ENCODE results near the gene PRR33.

DNA sequence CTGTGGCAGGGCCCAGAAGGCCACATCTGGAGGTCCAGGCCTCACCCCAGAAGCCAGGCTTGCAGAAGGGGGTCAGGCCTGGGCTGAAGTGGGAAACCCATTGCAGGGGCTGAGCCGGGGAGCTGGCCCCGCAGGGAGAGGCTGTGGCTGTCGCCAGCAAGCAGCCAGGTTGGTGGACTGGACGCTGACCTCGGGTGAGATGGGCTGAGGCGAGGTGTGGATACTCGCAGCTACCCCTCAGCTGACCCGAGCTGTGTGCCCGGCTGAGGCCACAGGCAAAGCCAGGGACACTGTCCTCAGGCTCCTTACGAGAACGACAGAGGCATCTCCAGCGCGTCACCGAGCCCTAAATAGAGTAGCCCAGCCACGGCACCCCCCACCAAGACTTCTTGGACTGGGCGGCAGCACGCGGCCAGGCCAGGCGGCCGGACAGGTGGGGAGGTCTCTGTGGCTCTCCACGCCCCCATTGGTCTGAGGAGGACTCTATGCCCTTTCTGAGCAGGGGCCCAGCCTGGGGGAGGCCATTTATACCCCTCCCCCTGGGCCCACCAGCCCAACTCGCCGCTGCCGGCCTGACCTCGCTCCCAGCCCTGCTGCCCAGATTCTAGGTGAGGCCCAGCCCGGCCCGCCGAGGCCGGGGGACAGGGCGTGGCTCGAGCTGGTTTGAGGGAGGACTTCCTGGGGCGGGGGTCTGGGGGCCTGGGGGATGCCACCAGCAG, 53.1 kb downstream of the PRR33 start, which contains the start of gene TNNI2:
- TF ChIP-seq MTA3 (IDR thresholded peaks at IDR 0.05; ENCODE audit: borderline replicate concordance, low read length) (no peak), ZBED1 (IDR thresholded peaks at IDR 0.05; ENCODE audit: borderline replicate concordance) (no peak), BACH1 (IDR thresholded peaks at IDR 0.05; ENCODE audit: borderline replicate concordance) (no peak), CEBPB (IDR thresholded peaks at IDR 0.05; ENCODE audit: borderline replicate concordance in 1 of 2, low read depth in 2 of 2, low read length in 2 of 2) (no peak), SMC3 (IDR thresholded peaks at IDR 0.05; ENCODE audit: borderline replicate concordance, low read length) (no peak), RFX5 (IDR thresholded peaks at IDR 0.05; ENCODE audit: low read depth, low read length) (no peak), TCF3 (IDR thresholded peaks at IDR 0.05; ENCODE audit: borderline replicate concordance, insufficient read depth, low read depth, low read length) (no peak), POLR2AphosphoS5 (IDR thresholded peaks at IDR 0.05; ENCODE audit: low read length) (no peak), USF2 (IDR thresholded peaks at IDR 0.05; ENCODE audit: borderline replicate concordance, low read depth, low read length) (no peak), SPI1 (IDR thresholded peaks at IDR 0.05; ENCODE audit: borderline replicate concordance, insufficient read depth, low read depth, low read length) (no peak)
- TF ChIP-seq, protein P1, sequence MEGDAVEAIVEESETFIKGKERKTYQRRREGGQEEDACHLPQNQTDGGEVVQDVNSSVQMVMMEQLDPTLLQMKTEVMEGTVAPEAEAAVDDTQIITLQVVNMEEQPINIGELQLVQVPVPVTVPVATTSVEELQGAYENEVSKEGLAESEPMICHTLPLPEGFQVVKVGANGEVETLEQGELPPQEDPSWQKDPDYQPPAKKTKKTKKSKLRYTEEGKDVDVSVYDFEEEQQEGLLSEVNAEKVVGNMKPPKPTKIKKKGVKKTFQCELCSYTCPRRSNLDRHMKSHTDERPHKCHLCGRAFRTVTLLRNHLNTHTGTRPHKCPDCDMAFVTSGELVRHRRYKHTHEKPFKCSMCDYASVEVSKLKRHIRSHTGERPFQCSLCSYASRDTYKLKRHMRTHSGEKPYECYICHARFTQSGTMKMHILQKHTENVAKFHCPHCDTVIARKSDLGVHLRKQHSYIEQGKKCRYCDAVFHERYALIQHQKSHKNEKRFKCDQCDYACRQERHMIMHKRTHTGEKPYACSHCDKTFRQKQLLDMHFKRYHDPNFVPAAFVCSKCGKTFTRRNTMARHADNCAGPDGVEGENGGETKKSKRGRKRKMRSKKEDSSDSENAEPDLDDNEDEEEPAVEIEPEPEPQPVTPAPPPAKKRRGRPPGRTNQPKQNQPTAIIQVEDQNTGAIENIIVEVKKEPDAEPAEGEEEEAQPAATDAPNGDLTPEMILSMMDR (IDR thresholded peaks at IDR 0.05 in 2 of 3, conservative IDR thresholded peaks at IDR 0.05 in 1 of 3; ENCODE audit: control insufficient read depth in 2 of 3, extremely low read depth in 1 of 3, insufficient read depth in 1 of 3, low read depth in 3 of 3, low read length in 3 of 3), result no peak
- TF ChIP-seq, protein P2, sequence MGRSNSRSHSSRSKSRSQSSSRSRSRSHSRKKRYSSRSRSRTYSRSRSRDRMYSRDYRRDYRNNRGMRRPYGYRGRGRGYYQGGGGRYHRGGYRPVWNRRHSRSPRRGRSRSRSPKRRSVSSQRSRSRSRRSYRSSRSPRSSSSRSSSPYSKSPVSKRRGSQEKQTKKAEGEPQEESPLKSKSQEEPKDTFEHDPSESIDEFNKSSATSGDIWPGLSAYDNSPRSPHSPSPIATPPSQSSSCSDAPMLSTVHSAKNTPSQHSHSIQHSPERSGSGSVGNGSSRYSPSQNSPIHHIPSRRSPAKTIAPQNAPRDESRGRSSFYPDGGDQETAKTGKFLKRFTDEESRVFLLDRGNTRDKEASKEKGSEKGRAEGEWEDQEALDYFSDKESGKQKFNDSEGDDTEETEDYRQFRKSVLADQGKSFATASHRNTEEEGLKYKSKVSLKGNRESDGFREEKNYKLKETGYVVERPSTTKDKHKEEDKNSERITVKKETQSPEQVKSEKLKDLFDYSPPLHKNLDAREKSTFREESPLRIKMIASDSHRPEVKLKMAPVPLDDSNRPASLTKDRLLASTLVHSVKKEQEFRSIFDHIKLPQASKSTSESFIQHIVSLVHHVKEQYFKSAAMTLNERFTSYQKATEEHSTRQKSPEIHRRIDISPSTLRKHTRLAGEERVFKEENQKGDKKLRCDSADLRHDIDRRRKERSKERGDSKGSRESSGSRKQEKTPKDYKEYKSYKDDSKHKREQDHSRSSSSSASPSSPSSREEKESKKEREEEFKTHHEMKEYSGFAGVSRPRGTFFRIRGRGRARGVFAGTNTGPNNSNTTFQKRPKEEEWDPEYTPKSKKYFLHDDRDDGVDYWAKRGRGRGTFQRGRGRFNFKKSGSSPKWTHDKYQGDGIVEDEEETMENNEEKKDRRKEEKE (IDR thresholded peaks at IDR 0.05), result no peak
